GM19397 (cell line): ENCODE measurements around the gene AHCTF1.

Experiments
- ATAC-seq: cut with Tn5 transposase; IDR thresholded peaks from one replicate; pipeline ENCODE4 v1.9.1; 2021; ENCODE audit warnings: mild to moderate bottlenecking, moderate library complexity; ENCODE audit not compliant: unreplicated experiment

AHCTF1 gene, protein sequence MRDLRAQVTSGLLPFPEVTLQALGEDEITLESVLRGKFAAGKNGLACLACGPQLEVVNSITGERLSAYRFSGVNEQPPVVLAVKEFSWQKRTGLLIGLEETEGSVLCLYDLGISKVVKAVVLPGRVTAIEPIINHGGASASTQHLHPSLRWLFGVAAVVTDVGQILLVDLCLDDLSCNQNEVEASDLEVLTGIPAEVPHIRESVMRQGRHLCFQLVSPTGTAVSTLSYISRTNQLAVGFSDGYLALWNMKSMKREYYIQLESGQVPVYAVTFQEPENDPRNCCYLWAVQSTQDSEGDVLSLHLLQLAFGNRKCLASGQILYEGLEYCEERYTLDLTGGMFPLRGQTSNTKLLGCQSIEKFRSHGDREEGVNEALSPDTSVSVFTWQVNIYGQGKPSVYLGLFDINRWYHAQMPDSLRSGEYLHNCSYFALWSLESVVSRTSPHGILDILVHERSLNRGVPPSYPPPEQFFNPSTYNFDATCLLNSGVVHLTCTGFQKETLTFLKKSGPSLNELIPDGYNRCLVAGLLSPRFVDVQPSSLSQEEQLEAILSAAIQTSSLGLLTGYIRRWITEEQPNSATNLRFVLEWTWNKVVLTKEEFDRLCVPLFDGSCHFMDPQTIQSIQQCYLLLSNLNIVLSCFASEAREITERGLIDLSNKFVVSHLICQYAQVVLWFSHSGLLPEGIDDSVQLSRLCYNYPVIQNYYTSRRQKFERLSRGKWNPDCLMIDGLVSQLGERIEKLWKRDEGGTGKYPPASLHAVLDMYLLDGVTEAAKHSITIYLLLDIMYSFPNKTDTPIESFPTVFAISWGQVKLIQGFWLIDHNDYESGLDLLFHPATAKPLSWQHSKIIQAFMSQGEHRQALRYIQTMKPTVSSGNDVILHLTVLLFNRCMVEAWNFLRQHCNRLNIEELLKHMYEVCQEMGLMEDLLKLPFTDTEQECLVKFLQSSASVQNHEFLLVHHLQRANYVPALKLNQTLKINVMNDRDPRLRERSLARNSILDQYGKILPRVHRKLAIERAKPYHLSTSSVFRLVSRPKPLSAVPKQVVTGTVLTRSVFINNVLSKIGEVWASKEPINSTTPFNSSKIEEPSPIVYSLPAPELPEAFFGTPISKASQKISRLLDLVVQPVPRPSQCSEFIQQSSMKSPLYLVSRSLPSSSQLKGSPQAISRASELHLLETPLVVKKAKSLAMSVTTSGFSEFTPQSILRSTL (N-terminal part only)

DNA sequence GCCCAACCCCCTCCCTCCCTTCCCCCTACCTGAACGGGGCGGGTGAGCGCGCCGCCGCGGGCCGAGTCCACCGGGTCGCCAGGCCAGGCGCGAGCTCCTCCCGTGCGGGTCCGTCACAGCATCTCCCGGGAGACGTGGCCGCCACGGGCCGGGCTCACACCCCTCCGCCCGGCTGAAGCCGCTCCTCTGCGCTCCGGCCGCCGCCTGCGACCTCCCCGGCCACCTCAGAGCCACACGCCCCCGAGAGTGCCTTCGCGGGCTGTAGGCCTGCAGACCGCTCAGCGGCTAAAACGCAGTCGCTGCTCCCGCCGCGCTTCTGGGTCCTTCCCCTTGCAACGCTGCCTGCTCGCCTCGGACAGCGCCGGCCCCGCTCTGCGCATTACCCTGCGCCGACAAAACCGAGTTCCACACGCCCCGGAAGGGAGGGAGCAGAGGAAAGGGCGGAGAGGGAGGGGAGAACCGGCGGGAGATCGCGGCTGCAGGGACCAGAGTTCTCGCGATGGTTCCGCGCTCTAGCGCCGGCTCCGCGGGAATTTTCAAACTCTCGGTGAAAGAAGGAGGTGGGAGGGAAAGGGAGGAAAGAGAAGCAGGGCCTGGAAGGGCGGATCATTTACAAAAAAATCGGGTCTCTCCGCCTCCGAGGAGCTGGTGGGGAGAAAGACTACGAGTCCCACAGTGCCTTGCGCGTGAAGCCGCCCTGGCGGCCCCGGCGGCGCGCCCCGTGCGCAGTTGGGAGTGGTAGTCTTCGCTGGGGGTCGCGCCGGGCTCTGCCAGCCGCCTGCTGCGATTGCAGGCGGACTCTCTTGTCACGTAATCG lies at the start of gene AHCTF1:
TSS of gene AHCTF1 (minus strand) at position 400 of the 817 bp plus-strand sequence. CDS start 13,578 bp downstream, outside the sequence.
- ATAC-seq, result peak; percentile 90

DNA sequence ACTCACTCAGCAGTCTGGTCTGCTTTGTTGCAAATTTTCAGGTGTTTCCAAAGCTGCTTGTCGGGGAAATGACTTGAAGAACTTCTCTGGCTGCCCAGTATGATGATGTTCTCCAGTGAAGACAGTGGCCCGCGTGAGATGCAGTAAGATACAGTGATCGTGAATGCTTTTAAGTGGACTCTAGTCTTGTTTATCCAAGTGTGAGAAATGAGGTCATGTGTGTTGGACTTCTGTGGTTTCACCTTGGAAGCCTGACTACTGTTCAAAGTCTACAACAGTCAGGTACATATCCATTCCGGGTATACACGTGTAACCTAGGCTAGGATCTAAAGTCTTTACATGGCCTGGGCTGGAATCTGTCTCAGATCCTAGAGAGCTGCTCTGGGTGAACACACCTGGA lies 47.0 kb upstream of the AHCTF1 start:
- ATAC-seq, result no peak

DNA sequence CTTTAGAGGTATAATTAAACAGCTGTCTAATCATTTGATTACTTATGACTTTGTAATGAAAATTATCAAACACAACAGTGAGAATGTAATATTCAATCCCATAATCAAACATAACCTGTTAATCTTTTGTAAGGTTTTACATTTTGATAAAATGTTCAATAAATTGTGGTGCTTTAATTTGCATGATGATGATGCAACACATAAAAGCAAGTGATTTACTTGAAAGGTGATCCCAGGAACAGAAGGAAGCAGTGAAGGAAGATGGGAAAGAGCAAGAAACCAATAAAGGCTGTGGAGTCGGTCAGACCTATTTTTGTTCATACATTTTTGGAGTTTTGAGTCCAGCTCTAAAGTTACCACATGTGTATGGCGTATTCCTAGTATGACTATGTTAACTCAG lies 46.5 kb upstream of the AHCTF1 start:
- ATAC-seq, result no peak

GRCh38 chr1:246971969-246972368 lies 40.2 kb upstream of the AHCTF1 start:
- ATAC-seq, result no peak

DNA sequence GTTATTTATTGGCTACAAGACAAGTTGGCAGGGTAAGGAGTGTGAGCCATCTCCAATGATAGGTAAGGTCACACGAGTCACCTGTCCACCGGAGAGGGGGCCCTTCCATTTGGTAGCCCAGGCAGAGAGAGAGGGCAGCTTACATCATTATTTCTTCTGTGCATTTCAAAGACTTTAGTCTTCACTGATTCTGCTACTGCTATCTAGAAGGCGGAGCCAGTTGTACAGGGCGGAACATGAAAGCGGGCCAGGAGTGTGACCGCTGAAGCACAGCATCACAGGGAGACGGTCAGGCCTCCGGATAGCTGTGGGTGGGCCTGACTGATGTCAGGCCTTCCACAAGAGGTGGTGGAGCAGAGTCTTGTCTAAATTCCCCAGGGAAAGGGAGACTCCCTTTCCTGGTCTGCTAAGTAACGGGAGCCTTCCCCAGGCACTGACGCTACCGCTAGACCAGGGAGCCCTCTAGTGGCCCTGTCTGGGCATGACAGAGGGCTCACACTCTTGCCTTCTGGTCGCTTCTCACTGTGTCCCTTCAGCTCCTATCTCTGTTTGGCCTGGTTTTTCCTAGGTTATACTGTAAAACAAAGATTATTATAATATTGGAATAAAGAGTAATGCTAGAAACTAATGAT lies 39.5 kb upstream of the AHCTF1 start:
- ATAC-seq, result no peak

- no peak for ATAC-seq
These were observed 37.9 kb upstream of the AHCTF1 start for GRCh38 chr1:246969621-246970020.

GRCh38 chr1:246966502-246966901 lies 34.8 kb upstream of the AHCTF1 start:
- ATAC-seq, result no peak

GRCh38 chr1:246959944-246960693 lies 28.4 kb upstream of the AHCTF1 start:
- no peak for ATAC-seq

DNA sequence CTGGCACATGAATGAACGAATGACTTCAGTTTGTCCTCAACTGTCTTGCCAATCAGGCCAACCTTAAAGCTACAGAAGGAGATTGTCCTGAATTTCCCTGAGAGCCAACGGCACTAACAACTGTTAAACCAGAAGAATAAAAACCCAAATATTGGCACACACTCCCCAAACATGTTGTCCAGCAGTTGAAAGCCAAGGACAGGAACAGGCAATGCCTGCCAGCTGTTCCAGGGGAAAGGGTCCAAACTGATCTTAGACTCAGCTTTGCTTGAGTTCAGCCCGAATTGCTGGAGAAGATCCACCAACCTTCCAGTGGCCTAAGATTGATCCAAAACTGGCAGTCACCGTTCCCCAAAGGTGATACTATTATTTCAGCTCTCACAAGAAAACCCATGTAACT lies 22.4 kb upstream of the AHCTF1 start:
- ATAC-seq, result no peak

DNA sequence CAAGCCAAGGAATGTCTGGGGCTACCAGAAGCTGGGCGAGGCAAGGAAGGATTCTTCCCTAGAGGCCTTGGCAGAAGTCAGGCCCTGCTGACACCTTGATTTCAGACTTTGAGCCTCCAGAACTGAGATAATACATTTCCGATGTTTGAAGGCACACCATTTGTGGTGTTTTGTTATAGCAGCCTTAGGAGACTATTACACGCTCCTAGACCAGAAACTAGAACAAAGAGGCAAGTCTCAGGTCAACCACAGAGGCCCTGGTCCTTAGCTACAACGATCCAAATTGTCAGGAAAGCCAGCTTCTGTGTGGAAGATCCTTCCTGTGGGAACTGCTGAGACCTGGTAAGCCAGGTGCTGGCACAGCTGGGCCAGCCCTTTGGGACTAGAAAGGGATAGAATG lies 19.7 kb upstream of the AHCTF1 start:
- no peak for ATAC-seq

GRCh38 chr1:246949956-246950355 lies 18.2 kb upstream of the AHCTF1 start:
- no peak for ATAC-seq

- no peak for ATAC-seq
These were observed 15.5 kb upstream of the AHCTF1 start for GRCh38 chr1:246947255-246947654.

DNA sequence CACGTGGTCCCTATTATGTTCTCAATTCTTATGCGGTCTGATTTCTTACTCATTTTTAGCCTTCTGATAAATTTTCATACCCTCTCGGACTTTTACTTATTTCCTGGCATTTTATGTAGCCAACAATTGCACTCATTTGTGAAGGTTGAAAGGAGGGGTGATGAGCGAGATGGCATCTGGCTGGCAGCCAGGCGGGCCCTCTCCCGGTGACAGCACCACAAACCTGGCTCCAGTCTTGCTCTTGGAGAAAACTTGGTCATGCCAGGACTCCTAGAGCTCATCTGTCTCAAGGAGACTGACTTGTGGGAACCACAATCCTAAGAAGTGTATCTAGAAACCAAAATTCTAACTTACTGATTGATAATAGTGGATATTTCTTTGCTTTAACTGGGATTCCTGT lies 14.6 kb upstream of the AHCTF1 start:
- ATAC-seq, result no peak

- no peak for ATAC-seq
These were observed 3.0 kb upstream of the AHCTF1 start for GRCh38 chr1:246934765-246935164.

GRCh38 chr1:246933893-246934292 lies 2.1 kb upstream of the AHCTF1 start:
- ATAC-seq, result no peak

DNA sequence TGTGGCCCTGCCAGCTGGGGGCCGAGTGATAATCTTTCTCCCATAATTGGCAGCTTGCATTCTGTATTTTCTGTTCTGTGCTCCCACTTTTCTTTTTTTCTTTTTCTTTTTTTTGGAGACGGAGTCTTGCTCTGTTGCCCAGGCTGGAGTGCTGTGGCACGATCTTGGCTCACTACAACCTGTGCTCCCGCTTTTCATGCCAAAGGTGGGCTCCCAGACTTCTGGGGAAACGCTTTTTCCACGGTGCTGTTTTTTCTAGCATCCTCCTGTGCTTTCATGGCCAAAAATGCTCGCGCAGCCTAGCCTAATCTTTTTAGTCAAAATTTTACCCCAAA lies 585 bp upstream of the AHCTF1 start:
- ATAC-seq, result no peak

- ATAC-seq, result peak; percentile 13
These were observed 759 bp downstream of the AHCTF1 start for GRCh38 chr1:246930830-246931548.

DNA sequence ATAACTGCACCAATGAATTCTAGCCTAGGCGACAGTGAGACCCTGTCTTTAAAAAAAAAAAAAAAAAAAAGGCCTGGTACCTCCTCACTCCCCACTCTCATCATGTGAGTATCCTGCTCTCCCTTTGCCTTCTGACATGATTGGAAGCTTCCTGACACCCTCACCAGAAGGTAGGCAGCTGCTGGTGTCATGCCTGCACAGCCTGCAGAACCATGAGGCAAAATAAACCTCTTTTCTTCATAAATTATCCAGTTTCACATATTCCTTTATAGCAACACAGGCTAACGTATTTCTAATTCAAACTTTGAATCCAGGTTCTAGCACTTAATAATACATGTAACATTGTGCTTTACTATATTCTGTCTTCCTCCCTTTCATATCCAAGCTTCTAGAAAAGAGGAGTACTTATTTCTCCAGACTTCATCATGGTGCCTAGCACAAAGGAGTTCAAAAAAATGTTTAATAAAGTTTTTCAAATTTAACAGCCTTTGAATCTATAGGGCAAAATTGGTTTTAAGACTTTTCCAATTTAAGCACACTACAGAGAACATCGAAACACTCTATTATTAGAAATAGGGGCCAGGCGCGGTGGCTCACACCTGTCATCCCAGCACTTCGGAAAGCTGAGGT lies 5.6 kb downstream of the AHCTF1 start:
- no peak for ATAC-seq
